Activated CD8-positive, alpha-beta T cell treated with anti-CD3 and anti-CD28 coated beads for 36 hours (primary cell): ENCODE measurements around the gene AKAP9. TPM values are rescaled to one million over a fixed set of nuclear protein-coding genes. Genes with fewer than 3 reads are reported as not detected.
"Not testable (repeated sequence)": the region's sequence is repeated elsewhere in the genome, so short reads cannot be mapped to it uniquely, and the experiment has no call there.

ENCODE experiments used
- ATAC-seq: fragments of 200-7000 bp; cut with Tn5 transposase; one replicate; pipeline ENCODE4 v1.10.0; 2021; ENCODE audit warnings: mild to moderate bottlenecking, moderate library complexity
- CTCF ChIA-PET: fragments of 350-600 bp; sonication (Branson Sonifier 250); formaldehyde crosslinking; loops from one replicate; lab custom pipeline; 2021; ENCODE audit warnings: antibody characterized with exemption; lab: Charles Lee
- POLR2A ChIA-PET: fragments of 350-600 bp; sonication (Branson Sonifier 250); formaldehyde crosslinking; loops from one replicate; lab custom pipeline; 2021; ENCODE audit warnings: antibody characterized with exemption; lab: Charles Lee
- DNase-seq: peaks from one replicate; pipeline ENCODE4 v3.0.0-alpha.2; 2020
- H3K27ac Mint-ChIP-seq: one replicate; pipeline ENCODE4 v1.8.0; 2021; ENCODE audit warnings: mild to moderate bottlenecking, mixed read lengths
- H3K27me3 Mint-ChIP-seq: one replicate; pipeline ENCODE4 v1.8.0; 2021; ENCODE audit warnings: mixed read lengths
- H3K36me3 Mint-ChIP-seq: one replicate; pipeline ENCODE4 v1.8.0; 2021; ENCODE audit warnings: low read depth, mixed read lengths
- H3K4me1 Mint-ChIP-seq: one replicate; pipeline ENCODE4 v1.8.0; 2021; ENCODE audit warnings: low read depth, mixed read lengths
- H3K4me3 Mint-ChIP-seq: one replicate; pipeline ENCODE4 v1.8.0; 2021; ENCODE audit warnings: mild to moderate bottlenecking, moderate library complexity, mixed read lengths
- H3K9me3 Mint-ChIP-seq: one replicate; pipeline ENCODE4 v1.8.0; 2021; ENCODE audit warnings: mixed read lengths
- CTCF ChIP-seq: fragments of 200-600 bp; IDR thresholded peaks from one replicate; pipeline ENCODE4 v1.8.0; 2022; ENCODE audit warnings: antibody characterized with exemption, mild to moderate bottlenecking
- intact Hi-C: fragments of 100-400 bp; cut with micrococcal nuclease; formaldehyde crosslinking; loops from one replicate; pipeline ENCODE4 v1.10.0; 2022
- total RNA-seq, 2 experiments: library from RNA; stranded (reverse); gene quantifications; one replicate each; pipeline ENCODE4 v1.2.3, GENCODE V29; 2021

Gene AKAP9
- total RNA-seq, 2 experiments from 2014 or later = 24.8 to 28.4 TPM

- H3K4me3 Mint-ChIP-seq = peak within 1 kb of the TSS; percentile 99
- ChIA-PET CTCF (interaction anchor here (0.7 to 1.4 kb wide), 5 partner anchors 9 to 330 kb away, joined by 3 to 4 read pairs (median 3); partner anchors contain the start of genes GATAD1 and MTERF1), POLR2A (interaction anchor here (0.6 to 1.6 kb wide), 10 partner anchors 9 to 393 kb away, joined by 3 to 6 read pairs (median 4); partner anchors contain the start of genes AKAP9 and GATAD1)
- H3K27me3 Mint-ChIP-seq = no peaks in the 10 kb centered on the region
- ATAC-seq = peak; percentile 92
- TF ChIP-seq CTCF = no peak
- H3K36me3 Mint-ChIP-seq = peaks cover 27% of the 10 kb centered on the region
- intact Hi-C loops = no loop called here
- DNase-seq = peak; percentile 95
- peaks cover 32% of the 10 kb centered on the region for H3K4me1 Mint-ChIP-seq
- peak within 1 kb of the TSS; percentile 100 for H3K27ac Mint-ChIP-seq
- no peaks in the 10 kb centered on the region for H3K9me3 Mint-ChIP-seq
Observed at GRCh38 chr7:92134271-92135051, 193.8 kb downstream of the AKAP9 start, which contains the start of gene CYP51A1. TSS of gene CYP51A1 (minus strand) at chr7:92134477. CDS start at chr7:92134364, 113 bp downstream.

GRCh38 chr7:92135052-92135889 is 194.6 kb downstream of the AKAP9 start:
- POLR2A ChIA-PET = interaction anchor here (0.7 to 1.6 kb wide), 6 partner anchors 12 to 313 kb away, joined by 3 to 5 read pairs (median 4); partner anchors contain the start of genes AKAP9 and GATAD1
- H3K9me3 Mint-ChIP-seq = no peaks in the 10 kb centered on the region
- CTCF ChIA-PET = interaction anchor here (1.0 to 1.3 kb wide), 3 partner anchors 10 to 255 kb away, joined by 3 to 4 read pairs (median 3); partner anchors contain the start of gene MTERF1
- peak; percentile 29 for DNase-seq
- intact Hi-C loops = no loop called here
- H3K27ac Mint-ChIP-seq = peak overlapping the region; percentile 100
- no peaks in the 10 kb centered on the region for H3K27me3 Mint-ChIP-seq
- peaks cover 20% of the 10 kb centered on the region for H3K36me3 Mint-ChIP-seq
- no peak for ATAC-seq
- peak overlapping the region; percentile 99 for H3K4me3 Mint-ChIP-seq
- TF ChIP-seq CTCF = no peak
- H3K4me1 Mint-ChIP-seq = peaks cover 32% of the 10 kb centered on the region

- CTCF ChIA-PET = interaction anchor here (1.3 kb wide), 1 partner anchor 309 kb away, joined by 3 read pairs; no protein-coding TSS in a partner anchor
- no peak for TF ChIP-seq CTCF
- no peaks in the 10 kb centered on the region for H3K27me3 Mint-ChIP-seq
- H3K4me3 Mint-ChIP-seq = no peak overlapping the region
- no peak for DNase-seq
- no peak for ATAC-seq
- no peaks in the 10 kb centered on the region for H3K9me3 Mint-ChIP-seq
- H3K36me3 Mint-ChIP-seq = peaks cover 6% of the 10 kb centered on the region
- intact Hi-C loops = no loop called here
- H3K27ac Mint-ChIP-seq = no peak overlapping the region
- POLR2A ChIA-PET = interaction anchor here (0.8 to 1.4 kb wide), 2 partner anchors 12 to 310 kb away, joined by 3 read pairs; partner anchors contain the start of gene GATAD1
- H3K4me1 Mint-ChIP-seq = peaks cover 14% of the 10 kb centered on the region
Observed at GRCh38 chr7:92137557-92137956, 196.9 kb downstream of the AKAP9 start.

- ChIA-PET POLR2A (no interaction called here), CTCF (no interaction called here)
- TF ChIP-seq CTCF = no peak
- Mint-ChIP-seq H3K4me1 (peaks cover 3% of the 10 kb centered on the region), H3K27me3 (no peaks in the 10 kb centered on the region), H3K36me3 (no peaks in the 10 kb centered on the region), H3K27ac (no peak overlapping the region), H3K9me3 (no peaks in the 10 kb centered on the region), H3K4me3 (no peak overlapping the region)
- DNase-seq = no peak
- intact Hi-C loops = no loop called here
- no peak for ATAC-seq
Observed at GRCh38 chr7:92141161-92141560, 200.5 kb downstream of the AKAP9 start.

GRCh38 chr7:92142791-92143190 is 202.1 kb downstream of the AKAP9 start:
- DNase-seq, H3K27ac Mint-ChIP-seq, POLR2A ChIA-PET, CTCF ChIA-PET, H3K27me3 Mint-ChIP-seq, H3K36me3 Mint-ChIP-seq, intact Hi-C loops, H3K9me3 Mint-ChIP-seq, ATAC-seq, H3K4me1 Mint-ChIP-seq, H3K4me3 Mint-ChIP-seq: not testable (repeated sequence)

- H3K36me3 Mint-ChIP-seq, intact Hi-C loops, H3K4me1 Mint-ChIP-seq, H3K4me3 Mint-ChIP-seq, H3K27me3 Mint-ChIP-seq, CTCF ChIA-PET, H3K9me3 Mint-ChIP-seq, ATAC-seq, POLR2A ChIA-PET, DNase-seq, H3K27ac Mint-ChIP-seq: not testable (repeated sequence)
Observed at GRCh38 chr7:92143192-92143880, 202.7 kb downstream of the AKAP9 start.
